Measurements from ENCODE around the gene C12orf75. TPM values are rescaled to one million over a fixed set of nuclear protein-coding genes. Genes with fewer than 3 reads are reported as not detected.

C12orf75 gene
- total and polyA plus RNA-seq, 2 of the 13 experiments (the other 11 are each of a cell fraction or from before 2014, with no cell fraction given): 16.1 to 19.8 TPM

DNA sequence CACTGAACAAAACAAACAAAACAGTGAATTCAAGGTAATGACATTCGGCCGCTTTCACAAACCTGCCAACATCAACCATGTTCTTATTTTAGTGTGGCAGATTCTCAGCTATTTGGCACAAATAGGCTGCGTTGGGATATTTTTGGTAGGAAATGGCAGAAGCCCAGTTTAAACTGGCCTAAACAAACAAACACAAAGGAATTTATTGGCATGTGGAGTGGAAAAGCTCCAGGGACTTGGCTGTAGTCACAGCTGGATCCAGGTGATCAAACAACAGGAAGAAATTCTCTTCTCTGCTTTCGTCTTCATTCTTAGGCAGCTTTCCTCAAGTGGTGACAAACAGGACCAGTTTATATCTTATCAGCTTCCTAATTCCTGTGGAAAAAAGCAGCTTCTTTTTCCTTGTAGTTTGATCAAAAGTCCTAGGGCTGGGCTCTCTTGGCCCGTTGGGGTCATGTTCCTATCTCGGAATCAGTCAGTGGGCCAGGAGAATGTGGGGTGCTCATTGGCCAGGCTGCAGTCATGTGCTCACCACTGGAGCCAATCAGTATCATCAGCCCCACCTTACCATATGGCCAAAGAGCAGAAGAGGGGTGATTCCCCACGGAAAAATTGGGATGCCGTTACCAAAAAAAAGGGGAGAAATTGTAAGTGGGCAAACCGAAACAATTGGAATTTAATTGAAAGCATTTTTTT is 22.6 kb downstream of the C12orf75 start (continued):
- TF ChIP-seq ARNT2 (CRISPR knock-in tag; IDR thresholded peaks at IDR 0.05; ENCODE audit: low read depth): no peak
- no peak for TF ChIP-seq ZNF451 (CRISPR knock-in tag; IDR thresholded peaks at IDR 0.05)
- TF ChIP-seq PATZ1 (CRISPR knock-in tag; IDR thresholded peaks at IDR 0.05): no peak
- TF ChIP-seq ZFAT (CRISPR knock-in tag; conservative IDR thresholded peaks at IDR 0.05): no peak
- no peak for TF ChIP-seq ZNF784 (CRISPR knock-in tag; IDR thresholded peaks at IDR 0.05; ENCODE audit: borderline replicate concordance)
- TF ChIP-seq SSRP1 (CRISPR knock-in tag; IDR thresholded peaks at IDR 0.05): no peak
- no peak for TF ChIP-seq ATF7-NPFF (CRISPR knock-in tag; IDR thresholded peaks at IDR 0.05; ENCODE audit: low read depth)

DNA sequence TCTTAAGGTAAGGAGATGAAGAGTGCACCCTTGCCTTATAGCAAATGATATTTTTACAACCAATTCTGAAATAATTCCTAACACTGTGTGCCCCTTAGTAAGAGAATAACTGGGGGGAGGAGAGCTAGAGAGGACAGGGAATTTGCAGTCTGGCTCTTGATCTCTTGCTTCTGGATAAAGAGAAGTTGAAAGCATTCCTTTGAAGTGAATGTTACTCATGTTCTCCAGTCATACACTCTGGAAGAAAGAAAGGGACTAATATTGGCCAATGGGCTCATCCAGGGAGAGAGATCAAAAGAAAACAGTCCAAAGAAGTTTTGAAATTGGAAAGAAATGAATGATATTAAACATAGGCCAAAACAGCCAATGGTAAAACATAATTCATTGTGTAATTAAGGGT is 25.3 kb downstream of the C12orf75 start:
- POLR2A ChIA-PET: no interaction called here
- Histone ChIP-seq H3K9me3 (ENCODE audit: low read length) (no peaks in the 10 kb centered on the region), H3K36me3 (replicated peaks in 1 of 2; ENCODE audit: control insufficient read depth in 1 of 2, insufficient read depth in 2 of 2, low read length in 2 of 2) (no peaks in the 10 kb centered on the region), H3K27me3 (ENCODE audit: control insufficient read depth in 1 of 2, insufficient read depth in 2 of 2, low read length in 2 of 2) (no peaks in the 10 kb centered on the region), H3K4me3 (replicated peaks in 1 of 3; ENCODE audit: insufficient read depth in 1 of 3, low read depth in 2 of 3, low read length in 3 of 3) (no peak overlapping the region), H3K79me2 (ENCODE audit: insufficient read depth, low read length) (no peaks in the 10 kb centered on the region), H2AFZ (ENCODE audit: low read length) (no peak overlapping the region), H4K20me1 (ENCODE audit: insufficient read depth, low read length) (no peaks in the 10 kb centered on the region), H3K4me1 (ENCODE audit: insufficient read depth, low read length) (peaks cover 13% of the 10 kb centered on the region), H3K27ac (ENCODE audit: extremely low read length, insufficient read depth, low read length) (no peak overlapping the region), H3K9ac (ENCODE audit: insufficient read depth, low read depth, low read length) (no peak overlapping the region), H3K4me2 (ENCODE audit: low read depth, low read length) (no peak overlapping the region)
- DNase-seq (ENCODE audit: low spot score): peak; percentile 59
- no peak for ATAC-seq
- CTCF ChIA-PET (ENCODE audit: low intra/inter-chr PET ratio, low total read pairs): no interaction called here
- TF ChIP-seq ZBTB26 (CRISPR knock-in tag; IDR thresholded peaks at IDR 0.05; ENCODE audit: borderline replicate concordance) (peak; percentile 62; the same call in 1 of the 2 replicates), SNAPC4 (CRISPR knock-in tag; IDR thresholded peaks at IDR 0.05) (no peak), TCF7 (IDR thresholded peaks at IDR 0.05; ENCODE audit: low read depth) (0 out of 2 replicates have a peak, but pooled peaks have one; percentile 19)
- BruUV-seq (replicated peaks): no TSS peak
- intact Hi-C loops (cut with micrococcal nuclease; ENCODE audit: unreplicated experiment) (no loop called here), in situ Hi-C loops (cut with HindIII; ENCODE audit: extremely low pct_ligation_motif_present, low pct_unique_long_range_greater_than_20kb) (no loop called here)
- no peak for FAIRE-seq

Measured in HepG2 (cell line).